ENCODE measurements around the gene KANSL1L.
A peak's percentile ranks its signal among the peaks of the same experiment; 100 is the strongest.

KANSL1L gene

GRCh38 chr2:210072922-210073509, 98.2 kb downstream of the KANSL1L start:
- peak; percentile 14 to 28 for DNase-seq (ENCODE audit: low read depth in 1 of 2, low spot score in 1 of 2)
- Histone ChIP-seq H3K4me3 (replicated peaks; ENCODE audit: insufficient read depth, low read length) (no peak overlapping the region), H3K27ac (replicated peaks) (no peak overlapping the region), H3K27me3 (ENCODE audit: insufficient read depth, poor library complexity, severe bottlenecking) (no peaks in the 10 kb centered on the region)
- no peak for TF ChIP-seq POLR2AphosphoS5 (IDR thresholded peaks at IDR 0.05; ENCODE audit: low read depth)
- TF ChIP-seq SPI1 (IDR thresholded peaks at IDR 0.05; ENCODE audit: borderline replicate concordance, low read depth) = peak; percentile 32
- TF ChIP-seq, protein P1, sequence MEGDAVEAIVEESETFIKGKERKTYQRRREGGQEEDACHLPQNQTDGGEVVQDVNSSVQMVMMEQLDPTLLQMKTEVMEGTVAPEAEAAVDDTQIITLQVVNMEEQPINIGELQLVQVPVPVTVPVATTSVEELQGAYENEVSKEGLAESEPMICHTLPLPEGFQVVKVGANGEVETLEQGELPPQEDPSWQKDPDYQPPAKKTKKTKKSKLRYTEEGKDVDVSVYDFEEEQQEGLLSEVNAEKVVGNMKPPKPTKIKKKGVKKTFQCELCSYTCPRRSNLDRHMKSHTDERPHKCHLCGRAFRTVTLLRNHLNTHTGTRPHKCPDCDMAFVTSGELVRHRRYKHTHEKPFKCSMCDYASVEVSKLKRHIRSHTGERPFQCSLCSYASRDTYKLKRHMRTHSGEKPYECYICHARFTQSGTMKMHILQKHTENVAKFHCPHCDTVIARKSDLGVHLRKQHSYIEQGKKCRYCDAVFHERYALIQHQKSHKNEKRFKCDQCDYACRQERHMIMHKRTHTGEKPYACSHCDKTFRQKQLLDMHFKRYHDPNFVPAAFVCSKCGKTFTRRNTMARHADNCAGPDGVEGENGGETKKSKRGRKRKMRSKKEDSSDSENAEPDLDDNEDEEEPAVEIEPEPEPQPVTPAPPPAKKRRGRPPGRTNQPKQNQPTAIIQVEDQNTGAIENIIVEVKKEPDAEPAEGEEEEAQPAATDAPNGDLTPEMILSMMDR (IDR thresholded peaks at IDR 0.05; ENCODE audit: insufficient read depth, low read length) = peak; percentile 56

DNA sequence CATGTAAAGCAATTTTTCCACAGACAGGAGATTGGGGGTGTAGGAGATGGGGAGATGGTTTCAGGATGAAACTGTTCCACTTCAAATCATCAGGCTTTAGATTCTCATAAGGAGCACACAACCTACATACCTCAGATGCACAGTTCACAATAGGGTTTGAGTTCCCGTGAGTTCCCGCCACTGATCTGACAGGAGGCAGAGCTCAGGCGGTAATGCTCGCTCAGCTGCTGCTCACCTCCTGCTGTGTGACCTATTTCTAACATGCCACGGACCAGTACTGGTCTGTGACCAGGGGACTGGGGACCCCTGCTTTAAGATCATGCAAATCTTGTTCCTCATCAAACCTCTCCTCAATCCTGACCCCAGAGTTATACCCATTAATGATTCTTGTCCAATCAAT, 98.7 kb downstream of the KANSL1L start:
- H3K27ac ChIP-seq (replicated peaks) = no peak overlapping the region
- TF ChIP-seq SPI1 (IDR thresholded peaks at IDR 0.05; ENCODE audit: borderline replicate concordance, low read depth) (no peak), GABPA (IDR thresholded peaks at IDR 0.05; ENCODE audit: low read depth) (no peak), POLR2AphosphoS5 (IDR thresholded peaks at IDR 0.05; ENCODE audit: low read depth) (no peak)
- TF ChIP-seq, protein P1 (IDR thresholded peaks at IDR 0.05; ENCODE audit: insufficient read depth, low read length) = no peak
- TF ChIP-seq, protein P2, sequence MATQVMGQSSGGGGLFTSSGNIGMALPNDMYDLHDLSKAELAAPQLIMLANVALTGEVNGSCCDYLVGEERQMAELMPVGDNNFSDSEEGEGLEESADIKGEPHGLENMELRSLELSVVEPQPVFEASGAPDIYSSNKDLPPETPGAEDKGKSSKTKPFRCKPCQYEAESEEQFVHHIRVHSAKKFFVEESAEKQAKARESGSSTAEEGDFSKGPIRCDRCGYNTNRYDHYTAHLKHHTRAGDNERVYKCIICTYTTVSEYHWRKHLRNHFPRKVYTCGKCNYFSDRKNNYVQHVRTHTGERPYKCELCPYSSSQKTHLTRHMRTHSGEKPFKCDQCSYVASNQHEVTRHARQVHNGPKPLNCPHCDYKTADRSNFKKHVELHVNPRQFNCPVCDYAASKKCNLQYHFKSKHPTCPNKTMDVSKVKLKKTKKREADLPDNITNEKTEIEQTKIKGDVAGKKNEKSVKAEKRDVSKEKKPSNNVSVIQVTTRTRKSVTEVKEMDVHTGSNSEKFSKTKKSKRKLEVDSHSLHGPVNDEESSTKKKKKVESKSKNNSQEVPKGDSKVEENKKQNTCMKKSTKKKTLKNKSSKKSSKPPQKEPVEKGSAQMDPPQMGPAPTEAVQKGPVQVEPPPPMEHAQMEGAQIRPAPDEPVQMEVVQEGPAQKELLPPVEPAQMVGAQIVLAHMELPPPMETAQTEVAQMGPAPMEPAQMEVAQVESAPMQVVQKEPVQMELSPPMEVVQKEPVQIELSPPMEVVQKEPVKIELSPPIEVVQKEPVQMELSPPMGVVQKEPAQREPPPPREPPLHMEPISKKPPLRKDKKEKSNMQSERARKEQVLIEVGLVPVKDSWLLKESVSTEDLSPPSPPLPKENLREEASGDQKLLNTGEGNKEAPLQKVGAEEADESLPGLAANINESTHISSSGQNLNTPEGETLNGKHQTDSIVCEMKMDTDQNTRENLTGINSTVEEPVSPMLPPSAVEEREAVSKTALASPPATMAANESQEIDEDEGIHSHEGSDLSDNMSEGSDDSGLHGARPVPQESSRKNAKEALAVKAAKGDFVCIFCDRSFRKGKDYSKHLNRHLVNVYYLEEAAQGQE (IDR thresholded peaks at IDR 0.05; ENCODE audit: insufficient replicate concordance, low read depth) = no peak
- DNase-seq (ENCODE audit: low read depth in 1 of 2, low spot score in 1 of 2) = no peak
- no peaks in the 10 kb centered on the region for H3K27me3 ChIP-seq (ENCODE audit: insufficient read depth, poor library complexity, severe bottlenecking)
- no peak overlapping the region for H3K4me3 ChIP-seq (replicated peaks; ENCODE audit: insufficient read depth, low read length)

DNA sequence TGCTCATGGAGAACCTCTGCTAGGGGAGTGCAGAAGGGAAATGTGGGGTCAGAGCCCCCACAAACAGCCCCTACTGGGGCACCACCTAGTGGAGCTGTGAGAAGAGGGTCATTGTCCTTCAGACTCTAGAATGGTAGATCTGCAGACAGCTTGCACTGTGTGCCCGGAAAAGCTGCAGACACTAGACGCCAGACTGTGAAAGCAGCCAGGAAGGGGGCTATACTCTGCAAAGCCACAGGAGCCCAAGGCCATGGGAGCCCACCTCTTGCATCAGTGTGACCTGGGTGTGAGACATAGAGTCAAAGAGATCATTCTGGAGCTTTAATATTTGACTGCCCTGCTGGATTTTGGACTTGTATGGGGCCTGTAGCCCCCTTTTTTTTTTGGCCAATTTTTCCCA, 107.9 kb downstream of the KANSL1L start:
- no peak overlapping the region for H3K27ac ChIP-seq (replicated peaks)
- TF ChIP-seq, protein P2 (IDR thresholded peaks at IDR 0.05; ENCODE audit: insufficient replicate concordance, low read depth) = no peak
- TF ChIP-seq, protein P1 (IDR thresholded peaks at IDR 0.05; ENCODE audit: insufficient read depth, low read length) = no peak
- TF ChIP-seq SPI1 (IDR thresholded peaks at IDR 0.05; ENCODE audit: borderline replicate concordance, low read depth) = no peak
- TF ChIP-seq GABPA (IDR thresholded peaks at IDR 0.05; ENCODE audit: low read depth) = no peak
- no peak for TF ChIP-seq POLR2AphosphoS5 (IDR thresholded peaks at IDR 0.05; ENCODE audit: low read depth)
- DNase-seq (ENCODE audit: low read depth in 1 of 2, low spot score in 1 of 2) = no peak

GRCh38 chr2:210055825-210056224, 115.4 kb downstream of the KANSL1L start:
- Histone ChIP-seq H3K4me3 (replicated peaks; ENCODE audit: insufficient read depth, low read length) (no peak overlapping the region), H3K27ac (replicated peaks) (no peak overlapping the region), H3K27me3 (ENCODE audit: insufficient read depth, poor library complexity, severe bottlenecking) (no peaks in the 10 kb centered on the region)
- TF ChIP-seq, protein P2 (IDR thresholded peaks at IDR 0.05; ENCODE audit: insufficient replicate concordance, low read depth) = no peak
- DNase-seq (ENCODE audit: low read depth in 1 of 2, low spot score in 1 of 2) = no peak

More for the DNA sequence above, 107.9 kb downstream of the KANSL1L start:
- Histone ChIP-seq H3K27me3 (ENCODE audit: insufficient read depth, poor library complexity, severe bottlenecking) (no peaks in the 10 kb centered on the region), H3K4me3 (replicated peaks; ENCODE audit: insufficient read depth, low read length) (no peak overlapping the region)
